DOHH2 (cell line): ENCODE data around the gene VSIR.

Experiments used
- H3F3A ChIP-seq: fragments of 200-600 bp; sonication (generic), shearing (Covaris generic); 2 replicates; pipeline ENCODE4 v1.6.0; 2016; ENCODE audit warnings: antibody characterized with exemption, mild to moderate bottlenecking; ENCODE audit not compliant: control insufficient read depth, insufficient read depth
- H3K27ac ChIP-seq: fragments of 200-600 bp; sonication (generic); 2 replicates; pipeline ENCODE4 v1.5.1; 2014; ENCODE audit warnings: low read depth, mild to moderate bottlenecking, low read length, moderate library complexity
- H3K27me3 ChIP-seq: fragments of 200-600 bp; sonication (generic); 2 replicates; pipeline ENCODE4 v1.6.1; 2014; ENCODE audit warnings: mild to moderate bottlenecking, low read length, mixed read lengths; ENCODE audit not compliant: control insufficient read depth
- H3K36me3 ChIP-seq: fragments of 200-600 bp; sonication (generic); 2 replicates; pipeline ENCODE4 v1.6.1; 2014; ENCODE audit warnings: mild to moderate bottlenecking, low read length, moderate library complexity, mixed read lengths; ENCODE audit not compliant: control insufficient read depth
- H3K4me1 ChIP-seq: fragments of 200-600 bp; sonication (generic); 2 replicates; pipeline ENCODE4 v1.6.1; 2014; ENCODE audit warnings: mild to moderate bottlenecking, low read length, mixed read lengths; ENCODE audit not compliant: control insufficient read depth
- H3K4me2 ChIP-seq: fragments of 200-600 bp; sonication (generic); 2 replicates; pipeline ENCODE4 v1.6.0; 2014; ENCODE audit warnings: mild to moderate bottlenecking, low read length, moderate library complexity
- H3K4me3 ChIP-seq: fragments of 200-600 bp; sonication (generic); 2 replicates; pipeline ENCODE4 v1.5.1; 2014; ENCODE audit warnings: mild to moderate bottlenecking, low read length, mixed read lengths
- H3K79me2 ChIP-seq: fragments of 200-600 bp; sonication (generic); 2 replicates; pipeline ENCODE4 v1.6.1; 2014; ENCODE audit warnings: mild to moderate bottlenecking, low read length, mixed read lengths; ENCODE audit not compliant: control insufficient read depth
- H3K9me2 ChIP-seq: fragments of 200-600 bp; sonication (generic); replicated peaks from 2 replicates; pipeline ENCODE4 v1.6.1; 2014; ENCODE audit warnings: mild to moderate bottlenecking, low read length, mixed read lengths; ENCODE audit not compliant: control insufficient read depth
- H3K9me3 ChIP-seq: fragments of 200-600 bp; sonication (generic); 2 replicates; pipeline ENCODE4 v1.6.1; 2014; ENCODE audit warnings: antibody characterized with exemption, low read length, mixed read lengths; ENCODE audit not compliant: control insufficient read depth, insufficient read depth
- H4K20me1 ChIP-seq: fragments of 200-600 bp; sonication (generic); 2 replicates; pipeline ENCODE4 v1.6.0; 2014; ENCODE audit warnings: low read depth, mild to moderate bottlenecking, antibody characterized with exemption, low read length, moderate library complexity; ENCODE audit not compliant: control insufficient read depth, insufficient read depth
- EZH2phosphoT487 ChIP-seq: fragments of 200-600 bp; sonication (generic); IDR thresholded peaks from 2 replicates; pipeline ENCODE4 v1.6.1; 2017; ENCODE audit warnings: borderline replicate concordance, mild to moderate bottlenecking, antibody characterized with exemption, low read length, moderate library complexity, mixed read lengths
- TF ChIP-seq, protein P1 (sequence below): fragments of 200-600 bp; sonication (generic); IDR thresholded peaks from one replicate; pipeline ENCODE4 v1.5.1; 2014; ENCODE audit warnings: antibody characterized with exemption, mild to moderate bottlenecking, low read depth, low read length; ENCODE audit not compliant: poor library complexity, severe bottlenecking

Gene VSIR

GRCh38 chr10:71799112-71799511 is 25.8 kb upstream of the VSIR start:
- no peaks in the 10 kb centered on the region for H3K9me3 ChIP-seq
- no peaks in the 10 kb centered on the region for H3K79me2 ChIP-seq
- peaks cover 8% of the 10 kb centered on the region for H3K4me1 ChIP-seq
- no peaks in the 10 kb centered on the region for H3K27me3 ChIP-seq
- H3F3A ChIP-seq: no peaks in the 10 kb centered on the region
- no peaks in the 10 kb centered on the region for H3K9me2 ChIP-seq
- TF ChIP-seq, protein P1, sequence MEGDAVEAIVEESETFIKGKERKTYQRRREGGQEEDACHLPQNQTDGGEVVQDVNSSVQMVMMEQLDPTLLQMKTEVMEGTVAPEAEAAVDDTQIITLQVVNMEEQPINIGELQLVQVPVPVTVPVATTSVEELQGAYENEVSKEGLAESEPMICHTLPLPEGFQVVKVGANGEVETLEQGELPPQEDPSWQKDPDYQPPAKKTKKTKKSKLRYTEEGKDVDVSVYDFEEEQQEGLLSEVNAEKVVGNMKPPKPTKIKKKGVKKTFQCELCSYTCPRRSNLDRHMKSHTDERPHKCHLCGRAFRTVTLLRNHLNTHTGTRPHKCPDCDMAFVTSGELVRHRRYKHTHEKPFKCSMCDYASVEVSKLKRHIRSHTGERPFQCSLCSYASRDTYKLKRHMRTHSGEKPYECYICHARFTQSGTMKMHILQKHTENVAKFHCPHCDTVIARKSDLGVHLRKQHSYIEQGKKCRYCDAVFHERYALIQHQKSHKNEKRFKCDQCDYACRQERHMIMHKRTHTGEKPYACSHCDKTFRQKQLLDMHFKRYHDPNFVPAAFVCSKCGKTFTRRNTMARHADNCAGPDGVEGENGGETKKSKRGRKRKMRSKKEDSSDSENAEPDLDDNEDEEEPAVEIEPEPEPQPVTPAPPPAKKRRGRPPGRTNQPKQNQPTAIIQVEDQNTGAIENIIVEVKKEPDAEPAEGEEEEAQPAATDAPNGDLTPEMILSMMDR: no peak
- no peak for TF ChIP-seq EZH2phosphoT487
- no peak overlapping the region for H3K27ac ChIP-seq
- H3K4me3 ChIP-seq: no peak overlapping the region
- H3K4me2 ChIP-seq: no peak overlapping the region
- no peaks in the 10 kb centered on the region for H3K36me3 ChIP-seq
- no peaks in the 10 kb centered on the region for H4K20me1 ChIP-seq

- H3K4me3 ChIP-seq: no peak overlapping the region
- no peak for TF ChIP-seq EZH2phosphoT487
- TF ChIP-seq, protein P1: no peak
- H3K36me3 ChIP-seq: no peaks in the 10 kb centered on the region
- no peaks in the 10 kb centered on the region for H3K79me2 ChIP-seq
- no peaks in the 10 kb centered on the region for H3K9me3 ChIP-seq
- H3K4me2 ChIP-seq: no peak overlapping the region
- H4K20me1 ChIP-seq: no peaks in the 10 kb centered on the region
- no peak overlapping the region for H3K27ac ChIP-seq
- peaks cover 8% of the 10 kb centered on the region for H3K4me1 ChIP-seq
- no peaks in the 10 kb centered on the region for H3K27me3 ChIP-seq
- H3K9me2 ChIP-seq: no peaks in the 10 kb centered on the region
- H3F3A ChIP-seq: no peaks in the 10 kb centered on the region
Measured at GRCh38 chr10:71798308-71798624, 24.9 kb upstream of the VSIR start.

DNA sequence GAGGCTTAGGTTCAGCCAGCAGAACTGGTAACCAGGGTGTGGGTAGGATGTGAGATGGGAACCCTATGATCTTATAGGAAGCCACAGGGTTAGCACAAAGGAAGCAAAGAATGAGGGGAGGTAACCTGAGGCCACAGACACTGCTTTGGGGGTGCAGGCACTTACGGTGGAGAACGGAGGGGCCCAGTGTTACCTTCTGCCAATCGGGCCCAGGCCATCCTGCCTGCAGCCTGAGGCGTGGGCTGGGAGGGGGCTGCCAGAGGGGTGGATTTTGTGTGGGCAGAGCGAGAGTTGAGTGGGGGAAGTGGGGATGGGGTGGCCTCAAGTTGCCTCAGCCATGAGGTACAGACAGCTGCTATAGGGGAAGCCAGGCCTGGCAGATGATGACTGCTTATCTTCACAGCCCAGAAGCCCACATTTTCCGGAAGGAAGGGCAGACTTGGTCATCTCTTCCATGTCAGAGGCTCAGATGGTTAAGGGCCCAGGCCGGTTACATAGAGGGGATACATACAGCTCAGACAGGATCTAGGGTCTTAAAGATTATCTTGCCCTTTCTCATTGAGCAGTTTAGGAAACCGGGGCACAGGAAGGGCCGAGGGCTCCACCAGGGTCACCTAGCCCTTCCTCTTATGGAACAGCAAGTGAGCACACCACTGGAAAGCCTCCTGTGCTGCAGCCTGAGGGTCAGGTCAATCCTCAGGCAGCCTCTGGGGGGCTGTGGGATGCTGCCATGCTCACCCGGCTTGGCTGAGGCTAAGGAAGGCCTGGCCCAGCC is 24.4 kb upstream of the VSIR start:
- H3K27me3 ChIP-seq: no peaks in the 10 kb centered on the region
- H3K4me1 ChIP-seq: peaks cover 8% of the 10 kb centered on the region
- H3K9me2 ChIP-seq: no peaks in the 10 kb centered on the region
- no peak overlapping the region for H3K27ac ChIP-seq
- H3K79me2 ChIP-seq: no peaks in the 10 kb centered on the region
- no peaks in the 10 kb centered on the region for H3K36me3 ChIP-seq
- H3K4me2 ChIP-seq: no peak overlapping the region
- no peaks in the 10 kb centered on the region for H4K20me1 ChIP-seq
- TF ChIP-seq EZH2phosphoT487: no peak
- TF ChIP-seq, protein P1: no peak
- no peaks in the 10 kb centered on the region for H3K9me3 ChIP-seq
- H3F3A ChIP-seq: no peaks in the 10 kb centered on the region
- H3K4me3 ChIP-seq: no peak overlapping the region
